MG63 (cell line): ENCODE measurements around the gene GCM1. TPM values are rescaled to one million over a fixed set of nuclear protein-coding genes. Genes with fewer than 3 reads are reported as not detected.
"Not testable (repeated sequence)": the region's sequence is repeated elsewhere in the genome, so short reads cannot be mapped to it uniquely, and the experiment has no call there.

Experiments used
- DNase-seq: peaks from one replicate; pipeline ENCODE4 v3.0.0-alpha.2; 2020
- H3K27me3 ChIP-seq: fragments of 250-450 bp; sonication (Bioruptor Pico); 2 replicates; pipeline ENCODE4 v1.5.1; 2020; ENCODE audit warnings: mild to moderate bottlenecking, moderate library complexity
- H3K36me3 ChIP-seq: fragments of 250-450 bp; sonication (Bioruptor Pico); 2 replicates; pipeline ENCODE4 v1.5.1; 2020; ENCODE audit warnings: mild to moderate bottlenecking, moderate library complexity
- H3K4me3 ChIP-seq: fragments of 250-450 bp; sonication (Bioruptor Pico); 2 replicates; pipeline ENCODE4 v1.5.1; 2020; ENCODE audit warnings: mild to moderate bottlenecking, moderate library complexity
- H3K9me3 ChIP-seq: fragments of 250-450 bp; sonication (Bioruptor Pico); 2 replicates; pipeline ENCODE4 v1.5.1; 2020; ENCODE audit warnings: mild to moderate bottlenecking, moderate library complexity
- total RNA-seq: library from RNA; depleted of rRNA; stranded (reverse); fragments of >200 nt; shearing (Covaris generic); gene quantifications from 2 replicates; pipeline ENCODE4 v1.2.3, GENCODE V29; 2014; ENCODE audit warnings: low replicate concordance

GCM1 gene
- total RNA-seq, 1 experiment from 2014 or later, result not detected

GRCh38 chr6:53159558-53159957 is 10.9 kb upstream of the GCM1 start:
- no peak for DNase-seq
- Histone ChIP-seq H3K36me3 (no peaks in the 10 kb centered on the region), H3K4me3 (no peak overlapping the region), H3K27me3 (no peaks in the 10 kb centered on the region), H3K9me3 (no peaks in the 10 kb centered on the region)

- not testable (repeated sequence) for H3K27me3 ChIP-seq, H3K36me3 ChIP-seq, H3K4me3 ChIP-seq, H3K9me3 ChIP-seq, DNase-seq
Measured at GRCh38 chr6:53158076-53158475, 9.4 kb upstream of the GCM1 start.

- not testable (repeated sequence) for H3K9me3 ChIP-seq, DNase-seq, H3K4me3 ChIP-seq
Measured at GRCh38 chr6:53155279-53155678, 6.6 kb upstream of the GCM1 start.

GRCh38 chr6:53154794-53155193 is 6.2 kb upstream of the GCM1 start:
- DNase-seq, result no peak
- no peaks in the 10 kb centered on the region for H3K27me3 ChIP-seq
- H3K36me3 ChIP-seq, result no peaks in the 10 kb centered on the region
- no peaks in the 10 kb centered on the region for H3K9me3 ChIP-seq
- no peak overlapping the region for H3K4me3 ChIP-seq

More at GRCh38 chr6:53155279-53155678, 6.6 kb upstream of the GCM1 start:
- H3K36me3 ChIP-seq, H3K27me3 ChIP-seq: not testable (repeated sequence)

- Histone ChIP-seq H3K9me3 (no peaks in the 10 kb centered on the region), H3K36me3 (no peaks in the 10 kb centered on the region), H3K27me3 (no peaks in the 10 kb centered on the region), H3K4me3 (no peak overlapping the region)
- no peak for DNase-seq
Measured at GRCh38 chr6:53154071-53154470, 5.4 kb upstream of the GCM1 start.

- DNase-seq, result no peak
- no peak overlapping the region for H3K4me3 ChIP-seq
Measured at GRCh38 chr6:53152576-53152975, 3.9 kb upstream of the GCM1 start.

GRCh38 chr6:53151676-53152075 is 3.0 kb upstream of the GCM1 start:
- H3K36me3 ChIP-seq, result no peaks in the 10 kb centered on the region
- no peaks in the 10 kb centered on the region for H3K27me3 ChIP-seq
- DNase-seq, result no peak
- no peak overlapping the region for H3K4me3 ChIP-seq
- no peaks in the 10 kb centered on the region for H3K9me3 ChIP-seq

More at GRCh38 chr6:53152576-53152975, 3.9 kb upstream of the GCM1 start:
- Histone ChIP-seq H3K36me3 (no peaks in the 10 kb centered on the region), H3K9me3 (no peaks in the 10 kb centered on the region), H3K27me3 (no peaks in the 10 kb centered on the region)

- H3K9me3 ChIP-seq, result no peaks in the 10 kb centered on the region
- no peaks in the 10 kb centered on the region for H3K36me3 ChIP-seq
- no peaks in the 10 kb centered on the region for H3K27me3 ChIP-seq
- no peak for DNase-seq
- H3K4me3 ChIP-seq, result no peak overlapping the region
Measured at GRCh38 chr6:53144802-53145201, 3.8 kb downstream of the GCM1 start.

- no peak for DNase-seq
- no peak overlapping the region for H3K4me3 ChIP-seq
- H3K27me3 ChIP-seq, result no peaks in the 10 kb centered on the region
- no peaks in the 10 kb centered on the region for H3K36me3 ChIP-seq
- no peaks in the 10 kb centered on the region for H3K9me3 ChIP-seq
Measured at GRCh38 chr6:53143710-53144109, 4.9 kb downstream of the GCM1 start.

GRCh38 chr6:53142810-53143209 is 5.8 kb downstream of the GCM1 start:
- Histone ChIP-seq H3K27me3 (no peaks in the 10 kb centered on the region), H3K9me3 (no peaks in the 10 kb centered on the region), H3K4me3 (no peak overlapping the region), H3K36me3 (no peaks in the 10 kb centered on the region)
- no peak for DNase-seq

GRCh38 chr6:53139841-53140413 is 8.7 kb downstream of the GCM1 start:
- no peak overlapping the region for H3K4me3 ChIP-seq
- no peaks in the 10 kb centered on the region for H3K27me3 ChIP-seq
- no peaks in the 10 kb centered on the region for H3K36me3 ChIP-seq
- DNase-seq, result no peak
- no peaks in the 10 kb centered on the region for H3K9me3 ChIP-seq

- Histone ChIP-seq H3K9me3 (no peaks in the 10 kb centered on the region), H3K4me3 (no peak overlapping the region), H3K36me3 (no peaks in the 10 kb centered on the region), H3K27me3 (no peaks in the 10 kb centered on the region)
- DNase-seq, result no peak
Measured at GRCh38 chr6:53136000-53136609, 12.5 kb downstream of the GCM1 start.

GRCh38 chr6:53134601-53135235 is 13.9 kb downstream of the GCM1 start:
- Histone ChIP-seq H3K4me3 (no peak overlapping the region), H3K36me3 (no peaks in the 10 kb centered on the region), H3K9me3 (no peaks in the 10 kb centered on the region), H3K27me3 (no peaks in the 10 kb centered on the region)
- no peak for DNase-seq

GRCh38 chr6:53133961-53134360 is 14.7 kb downstream of the GCM1 start:
- DNase-seq, result no peak

GRCh38 chr6:53130569-53131290 is 17.9 kb downstream of the GCM1 start:
- DNase-seq, result no peak
- Histone ChIP-seq H3K27me3 (no peaks in the 10 kb centered on the region), H3K9me3 (no peaks in the 10 kb centered on the region), H3K4me3 (no peak overlapping the region), H3K36me3 (no peaks in the 10 kb centered on the region)

More at GRCh38 chr6:53133961-53134360, 14.7 kb downstream of the GCM1 start:
- Histone ChIP-seq H3K36me3 (no peaks in the 10 kb centered on the region), H3K27me3 (no peaks in the 10 kb centered on the region), H3K9me3 (no peaks in the 10 kb centered on the region), H3K4me3 (no peak overlapping the region)

GRCh38 chr6:53128842-53129241 is 19.8 kb downstream of the GCM1 start:
- Histone ChIP-seq H3K36me3 (no peaks in the 10 kb centered on the region), H3K27me3 (no peaks in the 10 kb centered on the region), H3K4me3 (no peak overlapping the region), H3K9me3 (no peaks in the 10 kb centered on the region)
- no peak for DNase-seq

GRCh38 chr6:53125276-53125675 is 23.4 kb downstream of the GCM1 start:
- no peaks in the 10 kb centered on the region for H3K27me3 ChIP-seq
- H3K9me3 ChIP-seq, result no peaks in the 10 kb centered on the region
- no peaks in the 10 kb centered on the region for H3K36me3 ChIP-seq
- no peak for DNase-seq
- H3K4me3 ChIP-seq, result no peak overlapping the region
